BE2C (cell line): ENCODE results near the gene PTPRM.

Experiments
- DNase-seq: peaks from one replicate; pipeline ENCODE4 v3.0.0-alpha.2; 2020
- H3K27me3 ChIP-seq: fragments of 250-450 bp; sonication (Bioruptor Pico); 2 replicates; pipeline ENCODE4 v1.5.1; 2020; ENCODE audit warnings: mild to moderate bottlenecking
- H3K36me3 ChIP-seq: fragments of 250-450 bp; sonication (Bioruptor Pico); 2 replicates; pipeline ENCODE4 v1.5.1; 2020; ENCODE audit warnings: mild to moderate bottlenecking
- H3K4me1 ChIP-seq: fragments of 250-450 bp; sonication (Bioruptor Pico); 2 replicates; pipeline ENCODE4 v1.5.1; 2020
- H3K4me3 ChIP-seq: 2 replicates; pipeline ENCODE4 v1.5.1; 2011; ENCODE audit warnings: low read depth, low read length
- H3K9me3 ChIP-seq: fragments of 250-450 bp; sonication (Bioruptor Pico); 2 replicates; pipeline ENCODE4 v1.5.1; 2020
- TF ChIP-seq, protein P1 (sequence below): IDR thresholded peaks from 2 replicates; pipeline ENCODE4 v1.5.1; 2012; ENCODE audit warnings: mild to moderate bottlenecking, low read depth, low read length

The PTPRM gene

DNA sequence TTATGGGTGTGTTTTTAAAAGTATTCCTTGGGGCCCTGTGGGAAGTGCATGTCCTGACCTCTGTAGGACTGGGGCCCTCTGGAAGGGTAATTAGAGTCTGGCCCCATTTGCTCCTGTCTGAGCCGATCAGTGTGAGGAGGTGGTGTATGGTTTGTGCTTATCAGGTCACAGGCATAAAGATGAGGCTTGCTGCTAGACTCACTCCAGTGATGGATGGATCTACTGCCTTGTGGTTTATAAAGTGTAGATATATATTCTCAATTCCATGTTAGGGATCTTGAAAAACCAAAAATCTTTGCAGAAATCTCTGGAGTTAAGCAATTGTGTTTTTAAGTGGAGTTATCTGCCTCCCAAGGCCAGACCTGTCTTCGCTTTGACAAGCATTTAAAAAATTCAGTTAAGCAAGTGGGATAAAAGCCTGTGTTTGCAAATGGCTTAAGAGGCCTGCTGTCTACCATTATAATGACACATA, 182.4 kb downstream of the PTPRM start:
- no peaks in the 10 kb centered on the region for H3K36me3 ChIP-seq
- H3K9me3 ChIP-seq: no peaks in the 10 kb centered on the region
- TF ChIP-seq, protein P1, sequence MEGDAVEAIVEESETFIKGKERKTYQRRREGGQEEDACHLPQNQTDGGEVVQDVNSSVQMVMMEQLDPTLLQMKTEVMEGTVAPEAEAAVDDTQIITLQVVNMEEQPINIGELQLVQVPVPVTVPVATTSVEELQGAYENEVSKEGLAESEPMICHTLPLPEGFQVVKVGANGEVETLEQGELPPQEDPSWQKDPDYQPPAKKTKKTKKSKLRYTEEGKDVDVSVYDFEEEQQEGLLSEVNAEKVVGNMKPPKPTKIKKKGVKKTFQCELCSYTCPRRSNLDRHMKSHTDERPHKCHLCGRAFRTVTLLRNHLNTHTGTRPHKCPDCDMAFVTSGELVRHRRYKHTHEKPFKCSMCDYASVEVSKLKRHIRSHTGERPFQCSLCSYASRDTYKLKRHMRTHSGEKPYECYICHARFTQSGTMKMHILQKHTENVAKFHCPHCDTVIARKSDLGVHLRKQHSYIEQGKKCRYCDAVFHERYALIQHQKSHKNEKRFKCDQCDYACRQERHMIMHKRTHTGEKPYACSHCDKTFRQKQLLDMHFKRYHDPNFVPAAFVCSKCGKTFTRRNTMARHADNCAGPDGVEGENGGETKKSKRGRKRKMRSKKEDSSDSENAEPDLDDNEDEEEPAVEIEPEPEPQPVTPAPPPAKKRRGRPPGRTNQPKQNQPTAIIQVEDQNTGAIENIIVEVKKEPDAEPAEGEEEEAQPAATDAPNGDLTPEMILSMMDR: no peak
- no peak overlapping the region for H3K4me3 ChIP-seq
- no peaks in the 10 kb centered on the region for H3K4me1 ChIP-seq
- no peaks in the 10 kb centered on the region for H3K27me3 ChIP-seq
- no peak for DNase-seq

DNA sequence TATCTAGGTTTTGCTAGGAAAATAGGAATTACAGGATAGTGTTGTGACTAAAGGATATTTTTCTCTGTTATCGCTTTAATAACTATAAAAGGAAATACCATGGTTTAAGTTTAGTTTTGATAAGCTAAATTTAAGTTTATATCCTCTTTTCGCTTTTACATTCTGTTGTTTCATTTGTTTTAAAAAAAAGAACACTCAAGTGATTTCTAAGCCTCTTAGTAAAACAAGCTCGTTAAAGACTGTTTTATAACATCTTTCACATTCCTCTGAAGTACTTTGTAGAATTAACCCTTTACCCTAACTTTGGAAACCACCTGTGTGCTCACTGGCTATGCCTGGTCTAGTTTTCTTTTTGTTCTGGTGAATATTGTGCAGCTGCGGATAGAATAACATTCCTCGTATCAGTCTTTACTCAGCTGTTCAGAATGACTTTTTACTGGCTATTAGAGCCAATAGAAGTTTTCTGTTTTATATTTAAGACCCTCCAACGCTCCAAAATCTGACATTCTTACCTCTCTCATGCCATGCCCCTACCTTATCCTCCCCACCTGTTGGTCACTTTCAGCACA, 183.1 kb downstream of the PTPRM start:
- no peak for DNase-seq
- Histone ChIP-seq H3K4me3 (no peak overlapping the region), H3K9me3 (no peaks in the 10 kb centered on the region), H3K4me1 (no peaks in the 10 kb centered on the region), H3K27me3 (no peaks in the 10 kb centered on the region), H3K36me3 (no peaks in the 10 kb centered on the region)
- TF ChIP-seq, protein P1: no peak

DNA sequence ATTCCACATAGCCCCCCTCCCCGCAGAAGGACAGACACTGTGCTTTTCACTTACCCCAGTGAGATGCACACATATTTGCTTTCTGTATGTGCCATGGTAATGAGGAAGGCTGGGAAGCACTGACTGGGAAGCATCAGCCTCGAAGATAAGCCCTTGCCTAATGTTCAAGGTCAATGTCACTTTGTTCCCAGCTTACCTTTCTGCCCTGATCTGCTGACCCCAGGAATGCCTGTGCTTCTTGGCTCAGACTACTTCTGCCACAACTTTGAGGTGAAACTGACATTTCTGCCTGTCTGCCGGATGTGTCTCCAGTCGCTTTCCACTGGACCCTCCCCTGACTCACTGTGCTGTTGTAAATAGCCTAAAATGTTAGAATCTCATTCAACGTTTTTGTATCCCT, 183.8 kb downstream of the PTPRM start:
- Histone ChIP-seq H3K9me3 (no peaks in the 10 kb centered on the region), H3K4me3 (no peak overlapping the region), H3K27me3 (no peaks in the 10 kb centered on the region), H3K36me3 (no peaks in the 10 kb centered on the region), H3K4me1 (no peaks in the 10 kb centered on the region)
- no peak for DNase-seq
- TF ChIP-seq, protein P1: no peak

DNA sequence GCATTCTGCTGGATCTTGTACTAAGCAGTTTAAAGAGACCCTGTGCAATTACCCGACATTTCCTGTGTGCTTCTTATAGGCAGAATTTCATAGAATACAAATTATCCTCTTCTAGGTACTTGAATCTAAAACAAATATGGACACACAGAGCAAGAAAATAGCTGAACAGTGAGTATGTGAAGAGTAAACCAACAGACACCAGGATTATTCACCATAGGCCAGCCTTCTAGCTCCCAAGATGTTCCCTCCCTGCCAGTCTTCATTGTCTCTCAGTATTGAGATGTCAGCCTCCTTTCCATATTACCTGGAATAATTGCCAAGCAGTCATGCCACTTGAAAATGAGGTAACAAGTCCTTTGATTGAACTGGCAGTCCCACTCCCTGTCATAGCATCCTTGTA, 187.1 kb downstream of the PTPRM start:
- Histone ChIP-seq H3K4me3 (no peak overlapping the region), H3K9me3 (no peaks in the 10 kb centered on the region), H3K36me3 (no peaks in the 10 kb centered on the region), H3K4me1 (no peaks in the 10 kb centered on the region), H3K27me3 (no peaks in the 10 kb centered on the region)
- TF ChIP-seq, protein P1: no peak
- no peak for DNase-seq

DNA sequence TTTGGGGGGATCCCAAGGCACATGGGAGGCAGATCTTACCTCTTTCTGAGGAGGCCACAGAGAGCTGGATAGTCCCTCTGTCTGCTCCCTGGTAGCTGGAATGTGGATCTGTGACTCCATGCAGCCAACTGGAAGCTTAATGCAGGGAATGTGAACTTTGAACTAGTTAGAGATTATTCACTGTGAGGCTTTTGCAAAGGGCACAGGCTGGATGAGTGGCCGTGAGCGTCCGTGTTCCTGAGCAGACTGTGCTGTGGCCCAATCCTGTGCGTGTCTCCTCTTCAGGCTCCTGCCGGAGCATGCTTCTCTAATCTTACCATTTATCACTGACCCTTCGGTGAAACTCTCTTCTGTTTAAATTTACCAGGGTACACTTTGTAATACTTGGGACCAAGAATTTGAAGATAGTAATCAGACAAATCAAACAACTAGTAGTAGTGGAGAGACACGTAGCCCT, 187.6 kb downstream of the PTPRM start:
- no peaks in the 10 kb centered on the region for H3K36me3 ChIP-seq
- no peak overlapping the region for H3K4me3 ChIP-seq
- DNase-seq: no peak
- H3K27me3 ChIP-seq: no peaks in the 10 kb centered on the region
- no peaks in the 10 kb centered on the region for H3K4me1 ChIP-seq
- TF ChIP-seq, protein P1: no peak
- no peaks in the 10 kb centered on the region for H3K9me3 ChIP-seq

DNA sequence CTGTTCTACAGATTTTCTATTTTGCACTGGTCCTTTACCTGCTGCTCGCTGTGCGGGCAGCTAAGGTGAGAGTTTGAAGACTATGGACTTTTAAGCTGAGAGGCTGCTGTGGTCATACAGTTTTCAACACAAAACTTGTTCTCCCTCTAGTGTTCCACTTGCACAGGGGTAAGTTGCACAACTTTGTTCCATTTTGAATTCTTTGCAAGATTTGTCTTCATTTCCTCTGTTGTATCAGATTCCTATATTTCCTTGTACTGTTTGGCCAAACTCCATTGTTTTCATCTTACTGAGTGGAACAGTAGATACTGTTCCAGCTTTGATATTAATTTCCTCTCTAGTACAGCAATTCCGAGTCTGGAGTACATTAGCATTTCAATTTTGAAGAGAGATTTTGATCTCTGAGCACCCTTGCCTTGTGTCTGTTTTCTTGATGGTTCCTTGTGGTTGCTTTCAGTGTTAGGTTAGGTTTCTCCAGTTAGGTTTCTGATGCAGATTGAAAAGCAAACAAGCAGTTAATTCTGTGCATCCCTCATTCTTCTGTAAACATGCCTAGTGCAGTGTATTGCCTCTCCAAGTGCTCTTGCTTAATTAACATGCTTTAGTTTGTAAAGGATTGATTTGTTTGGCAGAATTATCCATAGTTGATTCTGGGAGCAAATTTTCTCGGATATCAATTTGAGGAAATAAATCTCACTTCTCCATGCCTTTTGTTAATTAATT, 188.8 kb downstream of the PTPRM start:
- no peak for DNase-seq
- H3K36me3 ChIP-seq: no peaks in the 10 kb centered on the region

More for the DNA sequence above, 188.8 kb downstream of the PTPRM start:
- Histone ChIP-seq H3K4me3 (no peak overlapping the region), H3K4me1 (no peaks in the 10 kb centered on the region), H3K9me3 (no peaks in the 10 kb centered on the region), H3K27me3 (no peaks in the 10 kb centered on the region)
- TF ChIP-seq, protein P1: no peak
